Fibroblast of the aortic adventitia (primary cell): ENCODE data around the gene NUSAP1. TPM values are rescaled to one million over a fixed set of nuclear protein-coding genes. Genes with fewer than 3 reads are reported as not detected.

Experiments used
- DNase-seq: peaks from one replicate; pipeline ENCODE4 v3.0.0-alpha.2; 2010; ENCODE audit warnings: low read depth
- H3K4me3 ChIP-seq: 2 replicates; pipeline ENCODE4 v1.5.1; 2011; ENCODE audit warnings: low read depth, mild to moderate bottlenecking, control low read depth, low read length, moderate library complexity
- total RNA-seq: library from RNA; depleted of rRNA; stranded (reverse); fragments of >200 nt; gene quantifications from 2 replicates; pipeline ENCODE4 v1.2.3, GENCODE V29; 2012; ENCODE audit warnings: low replicate concordance
- TF ChIP-seq, protein P1 (sequence below): IDR thresholded peaks from 2 replicates; pipeline ENCODE4 v1.5.1; 2011; ENCODE audit warnings: mild to moderate bottlenecking, low read length, control low read depth, inconsistent platforms; ENCODE audit not compliant: insufficient read depth

The NUSAP1 gene
- total RNA-seq, 1 donor = 85.8 TPM

GRCh38 chr15:41392659-41393058 is 60.0 kb downstream of the NUSAP1 start:
- no peak overlapping the region for H3K4me3 ChIP-seq
- DNase-seq = no peak
- TF ChIP-seq, protein P1, sequence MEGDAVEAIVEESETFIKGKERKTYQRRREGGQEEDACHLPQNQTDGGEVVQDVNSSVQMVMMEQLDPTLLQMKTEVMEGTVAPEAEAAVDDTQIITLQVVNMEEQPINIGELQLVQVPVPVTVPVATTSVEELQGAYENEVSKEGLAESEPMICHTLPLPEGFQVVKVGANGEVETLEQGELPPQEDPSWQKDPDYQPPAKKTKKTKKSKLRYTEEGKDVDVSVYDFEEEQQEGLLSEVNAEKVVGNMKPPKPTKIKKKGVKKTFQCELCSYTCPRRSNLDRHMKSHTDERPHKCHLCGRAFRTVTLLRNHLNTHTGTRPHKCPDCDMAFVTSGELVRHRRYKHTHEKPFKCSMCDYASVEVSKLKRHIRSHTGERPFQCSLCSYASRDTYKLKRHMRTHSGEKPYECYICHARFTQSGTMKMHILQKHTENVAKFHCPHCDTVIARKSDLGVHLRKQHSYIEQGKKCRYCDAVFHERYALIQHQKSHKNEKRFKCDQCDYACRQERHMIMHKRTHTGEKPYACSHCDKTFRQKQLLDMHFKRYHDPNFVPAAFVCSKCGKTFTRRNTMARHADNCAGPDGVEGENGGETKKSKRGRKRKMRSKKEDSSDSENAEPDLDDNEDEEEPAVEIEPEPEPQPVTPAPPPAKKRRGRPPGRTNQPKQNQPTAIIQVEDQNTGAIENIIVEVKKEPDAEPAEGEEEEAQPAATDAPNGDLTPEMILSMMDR = no peak

DNA sequence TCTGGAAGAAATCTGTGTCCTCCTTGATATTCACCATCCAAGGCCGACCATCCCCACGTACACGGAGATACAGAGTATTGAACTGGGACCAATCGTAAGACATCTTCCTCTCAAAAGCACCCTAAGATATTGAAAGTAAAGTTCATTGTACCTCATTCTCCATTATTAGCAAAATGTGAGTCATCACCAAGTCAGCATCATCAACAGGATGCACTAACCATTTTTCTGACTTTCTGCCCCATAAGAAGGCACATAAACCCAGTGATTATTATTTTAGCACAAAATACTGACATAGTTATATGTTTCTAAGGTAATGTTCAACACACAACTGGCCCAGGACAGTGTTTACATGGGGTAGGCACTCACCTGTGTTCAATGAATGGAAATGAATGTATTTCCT is 62.2 kb downstream of the NUSAP1 start:
- no peak for DNase-seq
- TF ChIP-seq, protein P1 = no peak
- H3K4me3 ChIP-seq = no peak overlapping the region

GRCh38 chr15:41396111-41396510 is 63.4 kb downstream of the NUSAP1 start:
- no peak for DNase-seq
- TF ChIP-seq, protein P1 = no peak
- no peak overlapping the region for H3K4me3 ChIP-seq

- H3K4me3 ChIP-seq = peak overlapping the region; percentile 78
- DNase-seq = no peak
- TF ChIP-seq, protein P1 = no peak
These were observed 69.2 kb downstream of the NUSAP1 start for GRCh38 chr15:41401904-41402267.

DNA sequence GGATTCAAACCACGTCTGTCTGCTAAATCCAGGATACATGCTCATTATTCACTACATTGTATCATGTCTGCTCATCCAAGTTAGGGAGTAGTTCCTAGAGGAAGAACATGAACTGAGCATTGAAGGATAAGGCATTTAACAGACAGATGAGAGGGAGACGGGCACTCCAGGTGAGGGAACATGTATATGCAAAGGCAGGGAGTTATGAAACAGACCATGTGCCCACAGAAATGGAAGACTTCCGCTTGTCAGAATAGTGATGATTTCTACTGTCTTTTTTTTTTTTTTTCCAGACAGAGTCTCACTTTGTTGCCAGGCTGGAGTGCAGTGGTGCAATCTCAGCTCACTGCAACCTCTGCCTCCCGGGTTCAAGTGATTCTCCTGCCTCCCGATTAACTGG is 74.7 kb downstream of the NUSAP1 start:
- no peak overlapping the region for H3K4me3 ChIP-seq
- DNase-seq = no peak
- TF ChIP-seq, protein P1 = no peak

DNA sequence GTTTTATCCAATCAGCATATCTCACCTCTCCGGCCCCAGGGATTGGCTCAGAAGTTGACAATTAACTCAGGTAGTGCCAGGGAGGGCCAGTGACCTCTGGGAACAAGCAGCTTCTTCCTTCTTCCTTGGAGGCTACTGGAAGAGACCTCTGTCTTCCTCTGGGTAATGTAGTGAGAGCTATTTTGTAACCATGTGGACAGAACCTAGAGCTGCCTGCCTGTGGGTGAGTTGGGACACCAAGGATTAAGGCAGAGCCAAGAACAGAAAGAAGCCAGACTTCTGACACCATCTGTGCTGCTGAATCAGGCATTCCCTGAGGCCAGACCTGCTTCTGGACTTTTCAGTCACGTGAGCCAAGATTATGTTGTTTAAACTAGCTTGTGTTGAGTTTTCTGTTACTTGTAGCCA is 75.6 kb downstream of the NUSAP1 start:
- DNase-seq = peak; percentile 88
- H3K4me3 ChIP-seq = no peak overlapping the region
- TF ChIP-seq, protein P1 = no peak

- TF ChIP-seq, protein P1 = no peak
- H3K4me3 ChIP-seq = no peak overlapping the region
- no peak for DNase-seq
These were observed 78.3 kb downstream of the NUSAP1 start for GRCh38 chr15:41411031-41411430.
